ENCODE data around the gene GPATCH11.

The GPATCH11 gene

GRCh38 chr2:37083873-37084794, at the start of gene GPATCH11, which contains the start of gene HEATR5B:
GPATCH11 (plus strand) TSS chr2:37084518; CDS start chr2:37088382, 3,864 bp downstream.
HEATR5B (minus strand) TSS chr2:37084372; CDS start chr2:37083414, 958 bp downstream.
- peak; percentile 99 for DNase-seq

- DNase-seq, result no peak
These were observed 46.5 kb upstream of the GPATCH11 start for GRCh38 chr2:37037771-37038170.

- DNase-seq, result no peak
These were observed 44.7 kb upstream of the GPATCH11 start for GRCh38 chr2:37039580-37039979.

- no peak for DNase-seq
These were observed 31.6 kb upstream of the GPATCH11 start for GRCh38 chr2:37052600-37053332.

DNA sequence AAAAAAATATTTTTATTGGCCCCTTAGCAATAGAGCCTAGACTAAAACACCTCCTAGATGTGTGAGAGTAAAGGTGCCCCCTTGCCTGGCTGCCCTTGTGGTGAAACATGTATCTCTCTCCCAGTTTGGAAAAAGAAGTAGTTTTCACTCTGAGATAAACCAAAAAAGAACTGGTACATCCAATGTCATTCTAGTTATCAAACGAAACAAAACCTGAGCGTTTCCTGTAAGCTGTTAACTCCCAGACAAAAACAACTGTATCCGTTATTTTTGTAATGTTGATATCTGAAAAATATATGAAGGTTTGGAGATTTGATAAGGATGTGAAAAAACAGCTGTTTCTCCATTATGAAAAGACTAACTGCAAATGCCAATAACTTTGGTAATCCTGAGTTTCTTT, 24.5 kb upstream of the GPATCH11 start:
- DNase-seq, result no peak

- DNase-seq, result no peak
These were observed 23.9 kb upstream of the GPATCH11 start for GRCh38 chr2:37060446-37060845.

DNA sequence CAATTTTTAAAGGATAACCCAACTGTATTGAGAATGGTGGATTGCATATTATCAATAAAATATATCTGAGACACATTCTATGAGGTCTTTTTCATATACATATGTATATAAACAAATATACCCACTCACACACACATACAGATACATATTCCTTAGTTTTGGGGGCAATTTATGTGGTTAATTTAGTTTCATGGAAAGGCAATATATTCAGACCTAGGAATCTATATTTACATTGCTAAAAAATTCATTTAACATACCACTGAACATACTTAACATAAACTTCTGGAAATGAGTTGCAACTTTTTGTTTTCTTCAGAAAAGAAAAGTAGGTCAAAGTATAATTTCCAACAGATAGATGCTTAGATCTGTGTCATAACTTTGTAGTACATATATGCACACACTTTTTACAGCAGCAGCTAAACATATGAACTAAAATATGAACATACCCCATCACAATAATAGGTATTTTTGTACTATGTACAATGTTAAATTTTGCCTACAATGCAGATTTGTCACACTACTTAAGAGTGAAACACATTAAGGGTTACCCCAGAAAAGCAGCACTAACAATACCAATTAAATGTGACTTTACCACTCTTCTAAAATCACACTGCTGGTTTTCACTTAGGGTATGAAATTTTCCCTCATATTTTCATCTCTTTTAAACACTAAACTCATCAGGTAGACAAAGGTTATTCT, 23.2 kb upstream of the GPATCH11 start:
- no peak for DNase-seq

- no peak for DNase-seq
These were observed 22.5 kb upstream of the GPATCH11 start for GRCh38 chr2:37061776-37062175.

DNA sequence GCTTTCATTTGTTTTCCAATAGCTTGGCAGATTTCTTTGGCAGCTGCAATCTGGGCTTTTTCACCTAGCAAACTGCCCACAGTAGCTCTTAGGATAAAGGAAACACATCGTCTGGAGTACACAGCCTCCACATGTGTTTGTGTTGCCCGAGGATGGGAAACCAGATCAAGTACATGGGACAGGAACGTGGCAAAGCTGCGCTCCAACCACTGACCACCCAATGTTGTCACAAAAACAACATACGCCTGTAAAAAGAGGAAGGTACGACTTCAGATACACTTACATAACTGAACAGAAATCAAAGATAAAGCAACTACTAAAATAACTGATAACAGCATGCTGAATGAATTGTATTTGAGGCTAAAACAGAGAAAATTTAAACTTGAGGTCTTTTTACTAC, 15.6 kb upstream of the GPATCH11 start:
- no peak for DNase-seq

DNA sequence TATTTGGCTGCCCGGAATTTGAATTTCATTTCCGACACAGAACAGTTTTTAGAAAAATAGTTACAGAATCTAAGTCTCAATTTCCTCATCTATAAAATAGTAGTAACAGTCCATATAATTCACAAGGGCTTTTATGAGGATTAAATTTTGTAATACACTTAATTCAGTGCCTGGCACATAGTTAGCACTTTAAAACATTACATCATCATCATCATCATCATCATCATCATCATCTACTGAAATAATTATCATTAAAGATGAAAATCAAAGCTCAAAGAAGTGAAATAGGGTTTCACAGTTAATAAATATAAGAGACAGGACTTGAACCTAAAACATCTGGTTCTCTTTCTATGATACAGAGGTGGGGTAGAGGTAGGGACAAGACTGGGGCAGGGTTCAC, 13.4 kb upstream of the GPATCH11 start:
- no peak for DNase-seq

DNA sequence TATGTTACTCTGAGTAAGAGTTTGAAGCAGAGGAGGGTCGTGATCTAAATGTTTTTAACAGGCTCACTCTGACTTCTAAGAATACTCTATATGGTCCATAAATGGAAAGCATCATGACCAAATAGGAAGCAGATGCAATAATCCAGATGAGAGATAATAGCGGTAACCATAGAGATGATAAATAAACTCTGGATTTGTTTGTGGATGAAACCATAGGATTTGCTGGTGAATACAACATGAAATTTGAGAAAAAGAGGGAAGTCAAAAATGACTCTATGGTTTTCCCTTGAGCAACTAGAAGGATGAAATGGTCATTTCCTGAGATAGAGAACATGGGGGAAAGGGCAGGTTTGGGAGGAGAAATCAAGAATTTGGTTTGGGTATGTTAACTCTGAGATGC, 4.1 kb upstream of the GPATCH11 start:
- DNase-seq, result no peak

DNA sequence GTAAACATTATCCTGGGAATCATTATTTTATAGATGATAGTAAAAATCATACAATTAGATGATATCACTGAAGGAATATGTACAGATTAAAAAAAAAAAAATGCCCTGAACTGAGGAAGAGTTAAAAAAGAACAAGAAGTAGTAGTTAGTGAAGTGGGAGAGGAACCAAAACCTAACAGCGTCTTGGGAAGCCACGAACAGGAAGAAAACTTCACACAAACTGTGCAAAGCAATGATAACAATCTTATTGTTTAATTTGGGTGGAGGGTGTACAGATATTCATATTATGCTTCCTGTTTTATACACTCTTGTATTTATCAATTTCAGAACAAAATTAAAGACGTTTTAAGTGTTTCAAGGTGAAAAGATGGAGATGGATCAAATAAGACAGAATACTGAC, 3.6 kb upstream of the GPATCH11 start:
- no peak for DNase-seq

DNA sequence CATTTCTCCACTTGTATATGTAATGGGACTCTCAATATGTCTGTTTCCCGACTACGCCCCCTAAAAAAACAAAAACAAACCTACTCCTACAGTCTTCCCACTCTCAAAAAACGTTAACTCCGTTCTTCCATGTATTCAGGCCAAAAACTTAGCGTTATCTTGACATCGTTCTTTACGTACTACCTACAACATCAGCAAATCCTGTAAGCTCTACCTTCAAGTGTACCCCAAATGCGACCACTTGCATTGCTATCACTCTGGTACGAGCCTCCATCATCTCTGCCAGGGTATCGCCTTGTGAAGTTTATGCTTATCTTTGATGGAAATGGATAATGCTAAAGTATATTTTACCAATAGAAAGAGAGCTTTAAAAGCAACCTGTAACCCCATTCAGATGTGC, 479 bp downstream of the GPATCH11 start:
- DNase-seq, result no peak

- no peak for DNase-seq
These were observed 1.4 kb downstream of the GPATCH11 start for GRCh38 chr2:37085731-37086147.

DNA sequence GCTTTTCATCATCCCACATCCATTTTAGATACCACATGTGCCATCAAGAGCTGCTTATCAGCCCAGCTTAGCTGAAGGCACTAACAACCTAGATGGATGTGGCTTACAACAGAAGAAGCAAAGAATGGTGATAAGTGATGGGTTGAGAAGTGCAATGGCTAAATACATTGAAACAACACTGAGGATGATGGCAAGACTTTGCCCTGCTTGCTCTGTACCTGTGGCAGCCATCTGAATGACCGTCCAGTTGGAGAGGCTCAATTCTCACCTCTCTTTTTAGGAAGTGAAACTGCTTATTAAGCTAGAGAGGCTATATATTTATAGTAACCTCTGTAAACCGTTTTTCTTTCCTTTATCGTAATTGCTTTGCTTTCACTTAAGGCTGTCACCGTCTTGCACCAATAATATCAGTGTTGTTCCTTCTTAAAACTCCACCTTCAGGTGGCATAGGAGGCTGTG, 5.7 kb downstream of the GPATCH11 start:
- DNase-seq, result no peak

DNA sequence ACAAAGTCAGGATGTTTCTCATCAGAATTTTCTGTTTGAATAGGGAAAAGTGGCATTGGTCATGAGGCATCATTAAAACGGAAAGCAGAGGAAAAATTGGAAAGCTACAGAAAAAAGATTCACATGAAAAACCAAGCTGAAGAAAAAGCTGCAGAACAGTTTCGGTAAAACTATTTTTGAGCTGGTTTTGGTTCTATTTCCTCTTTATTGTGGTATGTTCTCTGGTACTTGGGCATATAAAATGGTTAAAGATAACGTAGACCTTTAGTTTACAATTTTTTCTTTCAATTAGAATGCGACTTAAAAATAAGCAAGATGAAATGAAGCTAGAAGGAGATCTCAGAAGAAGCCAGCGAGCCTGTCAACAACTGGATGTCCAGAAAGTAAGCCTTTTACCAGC, 7.6 kb downstream of the GPATCH11 start:
- DNase-seq, result no peak

- DNase-seq, result no peak
These were observed 12.2 kb downstream of the GPATCH11 start for GRCh38 chr2:37096568-37096967.

GRCh38 chr2:37098416-37099118, 14.2 kb downstream of the GPATCH11 start:
- DNase-seq, result no peak

- DNase-seq, result no peak
These were observed 15.7 kb downstream of the GPATCH11 start for GRCh38 chr2:37100054-37100453.

DNA sequence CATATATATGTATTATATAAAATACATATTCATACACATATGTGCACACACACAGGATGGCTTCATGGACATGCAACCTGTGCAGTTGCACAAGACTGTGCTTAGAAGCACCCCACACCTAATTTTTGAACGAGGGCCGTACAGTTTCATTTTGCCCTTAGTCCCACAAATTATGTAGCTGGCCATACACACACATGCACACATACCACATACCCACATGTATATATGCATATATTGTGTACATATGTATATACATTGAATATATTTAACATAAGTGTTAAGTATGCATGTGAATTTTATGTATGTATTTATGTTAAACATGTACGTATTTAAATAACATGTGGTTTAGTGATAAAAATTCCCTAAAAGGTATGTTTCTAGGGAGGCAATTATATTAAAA, 18.3 kb downstream of the GPATCH11 start:
- DNase-seq, result no peak

DNA sequence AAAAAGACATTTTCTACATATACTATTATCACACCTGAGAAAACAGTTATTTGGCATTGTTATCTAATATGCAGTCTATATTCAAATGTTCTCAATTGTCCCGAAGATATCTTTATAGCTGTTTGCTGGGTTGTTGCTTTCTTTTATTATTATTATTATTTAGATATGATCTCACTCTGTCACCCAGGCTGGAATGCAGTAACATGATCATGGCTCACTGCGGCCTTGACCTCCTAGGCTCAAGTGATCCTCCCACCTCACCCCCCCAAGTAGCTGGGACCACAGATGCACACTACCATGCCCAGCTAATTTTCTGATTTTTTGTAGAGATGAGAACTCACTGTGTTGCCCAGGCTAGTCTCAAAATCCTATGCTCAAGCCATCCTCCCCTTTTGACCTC, 19.9 kb downstream of the GPATCH11 start:
- DNase-seq, result no peak

DNA sequence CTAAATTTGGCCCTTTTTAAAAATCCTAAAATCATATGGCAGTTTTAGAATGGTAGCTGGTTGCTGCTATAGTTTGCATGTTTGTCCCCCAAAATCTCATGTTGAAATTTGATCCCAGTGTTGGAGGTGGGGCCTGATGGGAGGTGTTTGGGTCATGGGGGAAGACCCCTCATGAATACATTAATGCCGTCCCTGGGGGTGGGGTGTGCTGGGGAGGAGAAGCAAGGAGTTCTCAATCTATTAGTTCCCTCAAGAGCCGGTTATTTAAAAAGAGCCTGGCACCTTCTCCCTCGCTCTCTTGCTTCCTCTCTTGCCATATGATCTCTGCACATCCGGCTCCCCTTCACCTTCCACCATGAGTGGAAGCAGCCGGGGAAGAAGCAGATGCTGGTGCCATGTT, 20.8 kb downstream of the GPATCH11 start:
- no peak for DNase-seq

- no peak for DNase-seq
These were observed 25.2 kb downstream of the GPATCH11 start for GRCh38 chr2:37109523-37109922.

All from islet precursor cell (in vitro differentiated cells).